Upper lobe of right lung (tissue), 1 donor: Measurements from ENCODE around the gene KCNMA1. TPM values are rescaled to one million over a fixed set of nuclear protein-coding genes. Genes with fewer than 3 reads are reported as not detected.

Experiments
- ATAC-seq: fragments of 200-7000 bp; cut with Tn5 transposase; one replicate; pipeline ENCODE4 v1.9.1; 2020; ENCODE audit warnings: mild to moderate bottlenecking, moderate library complexity
- DNase-seq: peaks from one replicate; pipeline ENCODE4 v3.0.0-alpha.2; 2020
- H3K27ac ChIP-seq: fragments of 200-600 bp; one replicate; pipeline ENCODE4 v1.8.0; 2022
- H3K27me3 ChIP-seq: fragments of 200-600 bp; one replicate; pipeline ENCODE4 v1.8.0; 2022; ENCODE audit warnings: mild to moderate bottlenecking
- H3K36me3 ChIP-seq: fragments of 200-600 bp; one replicate; pipeline ENCODE4 v1.8.0; 2022
- H3K4me1 ChIP-seq: fragments of 200-600 bp; one replicate; pipeline ENCODE4 v1.8.0; 2022
- H3K4me3 ChIP-seq: fragments of 200-600 bp; one replicate; pipeline ENCODE4 v1.8.0; 2022; ENCODE audit warnings: mild to moderate bottlenecking
- H3K9me3 ChIP-seq: fragments of 200-600 bp; one replicate; pipeline ENCODE4 v1.8.0; 2022
- intact Hi-C: fragments of 100-400 bp; cut with DNase I; formaldehyde crosslinking; loops from one replicate; pipeline ENCODE4 v1.11.0; 2022
- total RNA-seq: library from RNA; stranded (reverse); fragmentation: NEBNext Ultra II Directional; extraction: Animal tissue kit (Norgen Biotek cat#: 25700); gene quantifications from one replicate; pipeline ENCODE4 v1.2.1, GENCODE V29; 2021
- TF ChIP-seq, protein P1 (sequence below): fragments of 200-600 bp; IDR thresholded peaks from one replicate; pipeline ENCODE4 v1.8.0; 2022; ENCODE audit warnings: antibody characterized with exemption
- donor health status: DM: no; HTN: yes; CAD: no; lungs with severe emphysema.

KCNMA1 gene
- total RNA-seq, 1 donor from 2014 or later, result 26.3 TPM

DNA sequence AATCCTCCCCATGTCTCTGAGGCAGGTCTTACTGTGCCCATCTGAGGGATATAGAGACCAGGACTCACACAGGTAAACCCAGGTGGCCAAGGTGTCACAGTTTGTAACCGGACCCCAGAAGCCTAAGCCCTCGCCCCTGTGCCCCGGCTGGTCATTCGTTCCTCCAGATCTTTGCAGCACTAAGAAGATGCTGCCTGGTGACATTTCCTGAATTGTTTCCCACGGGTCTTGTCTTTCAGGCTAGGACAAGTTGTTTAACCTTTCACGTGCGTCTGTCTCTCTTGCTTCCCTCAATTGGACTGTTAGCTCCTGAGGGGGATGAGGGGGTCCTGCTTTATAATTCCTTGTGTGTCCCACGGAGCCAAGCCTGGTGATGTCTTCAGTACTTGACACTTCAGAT lies 158.0 kb downstream of the KCNMA1 start:
- ATAC-seq, result no peak

DNA sequence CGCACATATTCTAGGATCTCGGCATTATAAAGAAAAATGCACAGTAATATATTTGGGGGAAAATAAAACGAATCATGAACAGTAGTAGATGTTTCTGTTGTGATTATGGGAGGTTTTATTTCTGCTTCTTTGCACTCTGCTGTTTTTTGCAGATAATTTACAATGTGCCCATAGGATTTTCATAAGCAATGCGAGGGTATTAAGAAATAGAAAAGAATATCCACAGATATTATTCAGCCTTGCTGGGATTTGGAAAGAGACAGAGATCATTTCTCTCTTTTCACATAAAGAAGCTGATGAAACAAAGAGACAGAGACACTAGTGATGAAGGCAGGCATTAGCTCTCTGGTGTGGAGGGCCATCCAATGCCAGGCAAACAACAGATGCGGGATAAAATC lies 158.6 kb downstream of the KCNMA1 start:
- TF ChIP-seq, protein P1, sequence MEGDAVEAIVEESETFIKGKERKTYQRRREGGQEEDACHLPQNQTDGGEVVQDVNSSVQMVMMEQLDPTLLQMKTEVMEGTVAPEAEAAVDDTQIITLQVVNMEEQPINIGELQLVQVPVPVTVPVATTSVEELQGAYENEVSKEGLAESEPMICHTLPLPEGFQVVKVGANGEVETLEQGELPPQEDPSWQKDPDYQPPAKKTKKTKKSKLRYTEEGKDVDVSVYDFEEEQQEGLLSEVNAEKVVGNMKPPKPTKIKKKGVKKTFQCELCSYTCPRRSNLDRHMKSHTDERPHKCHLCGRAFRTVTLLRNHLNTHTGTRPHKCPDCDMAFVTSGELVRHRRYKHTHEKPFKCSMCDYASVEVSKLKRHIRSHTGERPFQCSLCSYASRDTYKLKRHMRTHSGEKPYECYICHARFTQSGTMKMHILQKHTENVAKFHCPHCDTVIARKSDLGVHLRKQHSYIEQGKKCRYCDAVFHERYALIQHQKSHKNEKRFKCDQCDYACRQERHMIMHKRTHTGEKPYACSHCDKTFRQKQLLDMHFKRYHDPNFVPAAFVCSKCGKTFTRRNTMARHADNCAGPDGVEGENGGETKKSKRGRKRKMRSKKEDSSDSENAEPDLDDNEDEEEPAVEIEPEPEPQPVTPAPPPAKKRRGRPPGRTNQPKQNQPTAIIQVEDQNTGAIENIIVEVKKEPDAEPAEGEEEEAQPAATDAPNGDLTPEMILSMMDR, result no peak
- no peaks in the 10 kb centered on the region for H3K36me3 ChIP-seq
- ATAC-seq, result no peak
- H3K27ac ChIP-seq, result no peak overlapping the region
- H3K27me3 ChIP-seq, result no peaks in the 10 kb centered on the region
- intact Hi-C loops, result no loop called here
- H3K9me3 ChIP-seq, result no peaks in the 10 kb centered on the region
- DNase-seq, result no peak
- H3K4me1 ChIP-seq, result no peaks in the 10 kb centered on the region
- H3K4me3 ChIP-seq, result no peak overlapping the region

More for the DNA sequence above, 158.0 kb downstream of the KCNMA1 start:
- Histone ChIP-seq H3K4me3 (no peak overlapping the region), H3K36me3 (no peaks in the 10 kb centered on the region), H3K27me3 (no peaks in the 10 kb centered on the region), H3K9me3 (no peaks in the 10 kb centered on the region), H3K27ac (no peak overlapping the region), H3K4me1 (no peaks in the 10 kb centered on the region)
- TF ChIP-seq, protein P1, result no peak
- no peak for DNase-seq
- intact Hi-C loops, result no loop called here

DNA sequence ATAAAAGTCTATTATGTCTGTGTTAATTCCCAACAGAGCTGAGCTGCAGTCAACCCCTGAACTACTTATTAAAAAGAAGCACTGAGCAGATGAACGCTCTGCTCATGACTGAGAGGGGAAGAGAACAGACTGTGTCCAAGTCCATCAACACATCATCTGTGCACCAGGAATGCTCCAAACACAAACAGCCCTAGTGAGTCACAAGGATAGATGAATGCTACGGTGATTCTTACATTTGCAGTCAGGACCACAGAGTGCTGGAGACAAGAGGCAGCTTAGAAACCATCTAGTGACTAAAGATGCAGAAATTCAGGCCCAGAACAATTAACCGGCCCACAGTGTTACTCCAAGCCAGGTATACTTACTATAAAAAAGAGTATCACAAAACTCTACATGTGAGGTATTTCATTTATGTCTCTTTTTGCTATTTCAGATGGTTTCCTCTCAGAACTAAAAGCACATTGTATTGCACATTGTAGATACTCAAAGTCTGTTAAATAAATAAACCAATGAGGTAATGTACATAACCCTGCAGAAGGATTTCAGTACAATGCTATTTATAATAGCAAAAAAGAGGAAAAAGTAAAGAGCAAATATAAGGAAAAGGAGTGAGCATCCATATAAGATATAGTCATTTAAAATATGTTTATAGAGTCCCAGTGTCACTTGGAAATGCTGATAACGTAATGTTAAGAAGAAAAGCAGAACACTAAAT lies 159.2 kb downstream of the KCNMA1 start:
- TF ChIP-seq, protein P1, result no peak
- Histone ChIP-seq H3K27ac (no peak overlapping the region), H3K9me3 (no peaks in the 10 kb centered on the region), H3K36me3 (no peaks in the 10 kb centered on the region), H3K4me3 (no peak overlapping the region), H3K27me3 (no peaks in the 10 kb centered on the region), H3K4me1 (no peaks in the 10 kb centered on the region)
- DNase-seq (no peak), ATAC-seq (no peak)
- intact Hi-C loops, result no loop called here

DNA sequence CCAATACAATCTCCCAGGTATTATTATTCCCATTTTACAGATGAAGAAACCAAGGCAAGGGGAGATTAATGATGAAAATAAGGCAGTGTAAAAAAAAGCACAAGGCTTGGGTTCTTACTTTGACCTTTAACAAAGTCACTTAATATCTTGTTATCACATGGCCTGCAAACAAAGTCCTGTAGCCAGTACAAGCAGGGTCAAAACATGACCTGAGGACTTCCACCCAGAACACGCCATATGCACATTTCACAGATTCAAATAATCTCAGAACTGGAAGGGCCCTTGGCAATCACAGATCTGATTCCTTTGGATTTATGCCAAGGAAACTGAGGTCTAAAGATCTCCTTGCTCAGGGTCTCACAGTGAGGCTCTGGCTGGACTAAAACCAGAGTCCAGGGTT lies 162.1 kb downstream of the KCNMA1 start:
- intact Hi-C loops, result no loop called here
- no peak for ATAC-seq
- no peaks in the 10 kb centered on the region for H3K9me3 ChIP-seq
- no peaks in the 10 kb centered on the region for H3K4me1 ChIP-seq
- H3K4me3 ChIP-seq, result no peak overlapping the region
- H3K27ac ChIP-seq, result no peak overlapping the region
- H3K36me3 ChIP-seq, result no peaks in the 10 kb centered on the region
- no peaks in the 10 kb centered on the region for H3K27me3 ChIP-seq
- DNase-seq, result no peak
- TF ChIP-seq, protein P1, result no peak

DNA sequence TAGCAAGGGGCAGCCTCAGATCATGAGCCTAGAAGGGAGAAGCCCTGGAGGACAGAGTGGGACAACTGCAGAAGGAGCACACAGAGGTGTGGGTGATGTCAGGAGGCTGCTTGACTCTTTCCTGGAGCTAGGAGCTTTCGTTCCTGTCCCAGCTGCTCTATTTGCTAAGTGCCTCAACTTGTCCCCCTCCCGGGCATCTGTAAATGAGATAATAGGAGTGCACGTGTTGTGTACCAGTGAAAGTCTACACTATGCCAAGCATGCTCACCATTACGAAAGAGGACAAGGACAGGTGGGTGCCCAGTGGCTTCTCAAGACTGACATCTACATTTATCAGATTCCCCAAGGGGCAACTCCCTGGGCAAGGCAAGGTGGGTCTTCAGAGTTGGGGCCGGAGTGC lies 162.7 kb downstream of the KCNMA1 start:
- DNase-seq, result no peak
- intact Hi-C loops, result no loop called here

More for the DNA sequence above, 162.7 kb downstream of the KCNMA1 start:
- ATAC-seq, result no peak
- no peaks in the 10 kb centered on the region for H3K9me3 ChIP-seq
- no peaks in the 10 kb centered on the region for H3K27me3 ChIP-seq
- no peaks in the 10 kb centered on the region for H3K36me3 ChIP-seq
- TF ChIP-seq, protein P1, result no peak
- H3K4me1 ChIP-seq, result no peaks in the 10 kb centered on the region
- H3K4me3 ChIP-seq, result no peak overlapping the region
- H3K27ac ChIP-seq, result no peak overlapping the region
